Femur (tissue), 1 donor: ENCODE data around the gene HDGF.
A peak's percentile ranks its signal among the peaks of the same experiment; 100 is the strongest.

Source experiments
- DNase-seq: peaks from one replicate; pipeline ENCODE4 v3.0.0-alpha.2; 2017

Gene HDGF

GRCh38 chr1:156712626-156713025 is 38.8 kb downstream of the HDGF start:
- DNase-seq: no peak

DNA sequence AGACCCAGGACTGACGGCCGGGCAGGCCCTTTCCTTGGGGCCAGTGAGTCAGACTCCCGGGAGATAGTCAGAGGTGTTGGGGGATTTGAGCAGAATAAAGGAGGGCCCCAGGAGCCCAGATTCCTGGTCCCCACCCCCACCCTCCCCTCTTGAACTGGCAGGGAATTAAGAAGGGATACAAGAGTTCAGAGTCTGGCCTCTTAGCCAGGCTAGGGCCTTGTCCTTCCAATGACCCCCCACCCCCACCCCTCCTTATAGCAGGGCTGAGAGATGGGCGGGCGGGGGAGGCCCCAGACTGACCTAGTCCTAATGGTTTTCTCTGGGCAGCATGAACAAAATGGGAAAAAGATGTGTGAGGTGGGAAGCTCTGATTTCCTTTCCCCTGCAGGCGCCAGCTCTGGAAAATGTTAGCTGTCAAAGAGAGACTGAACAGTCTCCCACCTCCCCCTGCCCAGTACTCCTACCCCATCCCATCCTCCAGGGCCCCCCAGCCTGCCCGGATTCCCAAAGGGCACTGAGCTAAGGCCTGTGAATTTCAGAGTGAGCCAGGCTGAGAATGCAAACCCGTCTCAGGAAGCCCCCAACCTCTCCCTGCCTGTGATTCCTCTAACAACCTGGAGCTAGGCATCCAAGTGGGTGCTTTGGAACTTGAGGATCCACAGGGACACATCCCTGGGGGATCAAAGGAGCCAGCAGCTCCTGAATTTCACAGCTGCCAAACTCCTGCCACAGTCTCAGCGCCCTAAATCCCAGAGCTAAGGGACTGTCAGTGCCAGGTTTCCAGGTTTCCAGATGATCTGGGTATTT is 40.3 kb downstream of the HDGF start:
- peak; percentile 78 for DNase-seq

- peak; percentile 88 for DNase-seq
Measured at GRCh38 chr1:156709757-156710489, 41.6 kb downstream of the HDGF start.

GRCh38 chr1:156709031-156709430 is 42.4 kb downstream of the HDGF start:
- DNase-seq: no peak

- no peak for DNase-seq
Measured at GRCh38 chr1:156708218-156708661, 43.2 kb downstream of the HDGF start.

DNA sequence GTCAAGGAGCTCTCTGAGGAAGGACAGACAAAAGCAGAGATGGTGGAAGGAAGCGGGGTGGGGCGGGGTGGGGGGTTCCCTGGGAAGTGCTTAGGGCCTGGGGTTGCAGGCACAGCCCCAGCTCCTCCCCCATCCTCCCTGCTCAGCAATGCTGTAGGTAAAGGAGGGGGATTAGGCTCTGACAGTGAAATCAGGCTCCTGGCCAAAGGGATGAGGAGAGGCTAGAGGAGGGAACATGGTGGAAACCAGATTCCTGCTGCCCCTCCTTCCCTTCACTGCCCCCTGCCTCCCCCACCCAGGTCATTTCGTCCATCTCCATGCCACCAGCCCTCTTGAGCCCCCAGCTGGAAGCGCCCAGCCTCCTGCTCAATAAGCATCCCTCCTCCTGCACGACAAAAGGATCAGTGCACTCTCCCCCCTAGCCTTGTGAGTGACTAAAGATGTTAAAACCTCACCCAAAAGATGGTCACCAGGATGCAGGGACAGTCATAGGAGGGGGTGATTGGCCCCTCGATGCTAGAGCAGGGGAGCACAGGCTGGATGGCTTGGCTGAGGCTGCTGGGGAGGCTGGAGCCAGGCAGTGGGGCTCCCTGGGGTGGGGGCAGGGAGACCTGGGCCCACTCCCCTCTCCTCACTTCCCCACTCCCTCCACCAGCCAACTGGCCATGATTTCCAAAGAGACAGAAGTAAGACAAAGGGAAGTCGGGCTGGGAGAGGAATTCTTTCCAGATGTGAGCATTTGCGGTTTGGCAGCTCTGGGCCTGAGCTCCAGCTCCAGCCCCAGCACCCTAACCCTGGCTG is 43.9 kb downstream of the HDGF start:
- DNase-seq: peak; percentile 85

GRCh38 chr1:156706657-156707416 is 44.6 kb downstream of the HDGF start:
- peak; percentile 94 for DNase-seq

- peak; percentile 91 for DNase-seq
Measured at GRCh38 chr1:156705918-156706656, 45.4 kb downstream of the HDGF start.

- DNase-seq: no peak
Measured at GRCh38 chr1:156705321-156705917, 46.1 kb downstream of the HDGF start, which contains the start of gene CRABP2. CRABP2 (minus strand) TSS chr1:156705583; CDS start chr1:156705446, 137 bp downstream.

- DNase-seq: peak; percentile 65
Measured at GRCh38 chr1:156704930-156705320, 46.5 kb downstream of the HDGF start.

DNA sequence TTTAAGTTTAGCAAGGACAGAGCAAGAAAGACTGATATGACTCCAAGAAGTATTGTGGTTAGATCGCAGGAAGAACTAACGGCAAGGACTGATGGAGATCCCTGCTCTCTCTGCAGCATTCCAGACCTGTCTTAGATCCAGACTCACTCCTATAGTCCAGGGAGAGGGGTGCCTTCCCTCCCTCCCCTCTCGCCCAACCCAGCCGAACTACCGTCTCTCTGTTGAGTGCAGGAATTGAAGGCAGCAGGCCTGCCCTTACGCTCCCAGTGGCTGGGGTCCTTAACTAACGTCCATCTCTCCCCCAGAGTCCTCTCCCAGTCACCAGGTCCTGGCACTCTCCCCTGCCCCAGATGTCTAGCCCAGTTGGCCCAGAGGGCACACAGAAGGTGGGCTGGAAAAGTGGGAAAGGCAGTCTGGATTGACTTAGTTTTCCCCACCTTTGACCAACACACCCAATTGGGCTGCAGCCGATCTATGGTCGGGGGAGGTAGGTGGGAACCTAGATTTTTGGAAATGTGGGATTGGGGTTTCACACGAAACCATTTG is 47.2 kb downstream of the HDGF start:
- DNase-seq: peak; percentile 33

DNA sequence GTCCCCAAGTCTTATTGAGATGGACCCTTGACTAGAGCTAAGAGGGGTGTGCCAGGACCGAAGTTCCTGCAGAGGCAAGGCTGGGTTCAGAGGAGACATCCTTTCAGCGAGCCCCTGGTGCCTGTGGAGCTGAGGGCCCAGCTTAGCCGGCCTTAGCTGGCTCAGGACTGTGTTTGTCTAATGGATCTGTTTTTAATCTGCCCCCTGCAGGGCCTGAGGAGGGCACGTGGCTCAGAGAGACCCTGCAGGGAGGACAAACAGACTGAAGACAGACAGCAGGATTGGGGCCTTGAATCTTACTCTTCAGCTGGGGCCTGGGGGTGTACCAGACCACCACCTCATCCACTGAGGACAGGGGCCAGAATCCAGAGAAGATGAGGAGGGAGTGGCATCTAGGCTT is 47.7 kb downstream of the HDGF start:
- no peak for DNase-seq

DNA sequence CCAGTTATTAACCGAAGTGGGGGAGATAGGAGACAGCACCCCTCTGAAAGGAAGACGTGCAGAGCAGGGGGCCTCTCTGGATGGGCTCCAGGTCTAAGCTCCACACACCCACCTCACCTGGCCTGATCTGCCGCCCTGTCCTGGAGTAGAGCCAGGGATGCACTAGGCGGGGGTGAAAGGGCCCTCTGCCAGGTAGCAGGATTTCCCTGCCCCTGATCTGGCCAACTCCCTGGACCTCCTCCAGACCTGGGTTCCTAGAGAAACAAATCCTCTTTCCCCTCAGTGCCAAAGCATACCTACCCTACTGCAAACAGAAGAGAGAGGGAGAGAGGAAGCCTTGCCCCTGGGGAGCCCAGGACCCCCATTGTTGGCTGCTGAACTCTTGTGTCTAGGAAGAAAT is 48.1 kb downstream of the HDGF start:
- DNase-seq: no peak

GRCh38 chr1:156700736-156701531 is 50.5 kb downstream of the HDGF start:
- no peak for DNase-seq

DNA sequence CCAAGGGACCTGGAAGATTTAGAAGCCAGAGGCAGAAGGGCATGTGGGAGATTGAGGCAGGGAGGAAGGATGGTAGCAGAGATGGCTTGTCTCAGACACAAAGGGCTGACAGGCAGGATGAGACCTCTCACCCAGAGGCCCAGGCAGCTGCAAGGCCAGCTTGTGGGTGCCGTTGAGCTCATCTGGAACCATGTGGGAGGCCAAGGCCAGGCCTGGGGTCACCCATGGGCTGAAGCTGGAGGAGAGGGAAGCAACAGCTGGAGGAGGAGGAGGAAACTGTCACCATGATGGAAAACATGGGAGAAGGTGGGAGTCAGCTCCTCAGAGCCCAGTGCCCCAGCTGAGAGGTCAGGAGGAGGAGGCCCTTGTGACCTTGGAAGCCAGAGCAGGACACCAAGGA is 52.5 kb downstream of the HDGF start:
- DNase-seq: no peak

GRCh38 chr1:156697481-156697880 is 54.0 kb downstream of the HDGF start:
- no peak for DNase-seq

GRCh38 chr1:156696755-156697154 is 54.7 kb downstream of the HDGF start:
- no peak for DNase-seq

DNA sequence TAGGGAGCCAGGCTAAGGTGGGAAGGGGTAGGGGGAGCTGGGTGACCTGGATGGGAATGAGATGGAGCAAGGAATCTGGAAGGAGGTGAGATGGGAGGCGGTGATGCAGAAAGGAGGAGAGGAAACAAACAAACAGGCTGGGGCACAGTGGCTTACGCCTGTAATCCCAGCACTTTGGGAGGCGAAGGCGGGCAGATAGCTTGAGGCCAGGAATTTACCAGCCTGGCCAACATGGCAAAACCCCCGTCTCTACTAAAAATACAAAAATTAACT is 56.8 kb downstream of the HDGF start:
- no peak for DNase-seq

GRCh38 chr1:156693848-156694689 is 57.4 kb downstream of the HDGF start:
- peak; percentile 20 for DNase-seq
